CD4-positive, alpha-beta T cell (primary cell): ENCODE data around the gene KRTAP5-7. TPM values are rescaled to one million over a fixed set of nuclear protein-coding genes. Genes with fewer than 3 reads are reported as not detected.

Experiments used
- ATAC-seq: fragments of 200-7000 bp; cut with Tn5 transposase; one replicate; pipeline ENCODE4 v1.10.0; 2022; ENCODE audit warnings: mild to moderate bottlenecking; ENCODE audit not compliant: poor library complexity
- CTCF ChIA-PET: fragments of 350-600 bp; sonication (Branson Sonifier 250); formaldehyde crosslinking; loops from one replicate; lab custom pipeline; 2021; ENCODE audit warnings: antibody characterized with exemption, inconsistent platforms; lab: Charles Lee
- POLR2A ChIA-PET: fragments of 350-600 bp; sonication (Branson Sonifier 250); formaldehyde crosslinking; loops from one replicate; lab custom pipeline; 2021; ENCODE audit warnings: antibody characterized with exemption, inconsistent platforms; lab: Charles Lee
- DNase-seq, 14 experiments: peaks; one replicate each; pipeline ENCODE4 v3.0.0-alpha.2; 2013 to 2020; ENCODE audit warnings: mixed read lengths in 2 of 14
- H3K27ac ChIP-seq, 2 donors: one replicate each; pipeline versions ENCODE4 v1.5.1 to v1.7.0; 2013; ENCODE audit warnings: low read length in 2 of 2, low read depth in 1 of 2, mild to moderate bottlenecking in 1 of 2
- H3K27me3 ChIP-seq, 2 experiments: 1 replicate in 1 of 2; 2 replicates in 1 of 2; pipeline versions ENCODE4 v1.6.1 to v1.7.0; 2013; ENCODE audit warnings: low read length in 2 of 2, control low read depth in 1 of 2, mild to moderate bottlenecking in 1 of 2, moderate library complexity in 1 of 2; ENCODE audit not compliant: insufficient read depth in 2 of 2, control insufficient read depth in 1 of 2
- H3K36me3 ChIP-seq: one replicate; pipeline ENCODE4 v1.6.1; 2013; ENCODE audit warnings: low read length, control low read depth; ENCODE audit not compliant: insufficient read depth
- H3K4me1 ChIP-seq: one replicate; pipeline ENCODE4 v1.6.1; 2013; ENCODE audit warnings: low read length, control low read depth; ENCODE audit not compliant: insufficient read depth
- H3K4me3 ChIP-seq: one replicate; pipeline ENCODE4 v1.5.1; 2013; ENCODE audit warnings: mild to moderate bottlenecking, low read length, moderate library complexity
- H3K9me3 ChIP-seq, 2 experiments: 1 replicate in 1 of 2; 2 replicates in 1 of 2; pipeline versions ENCODE4 v1.6.1 to v1.7.0; 2013; ENCODE audit warnings: low read length in 2 of 2, mild to moderate bottlenecking in 2 of 2, control low read depth in 1 of 2, moderate library complexity in 1 of 2; ENCODE audit not compliant: control insufficient read depth in 1 of 2, insufficient read depth in 1 of 2
- H3K27ac Mint-ChIP-seq: one replicate; pipeline ENCODE4 v1.8.0; 2020; ENCODE audit warnings: mixed read lengths
- H3K27me3 Mint-ChIP-seq: one replicate; pipeline ENCODE4 v1.8.0; 2021; ENCODE audit warnings: mixed read lengths
- H3K36me3 Mint-ChIP-seq: one replicate; pipeline ENCODE4 v1.8.0; 2021; ENCODE audit warnings: low read depth, mixed read lengths
- H3K4me1 Mint-ChIP-seq: one replicate; pipeline ENCODE4 v1.8.0; 2021; ENCODE audit warnings: low read depth, mixed read lengths
- H3K4me3 Mint-ChIP-seq: one replicate; pipeline ENCODE4 v1.8.0; 2020; ENCODE audit warnings: mild to moderate bottlenecking, mixed read lengths
- H3K9me3 Mint-ChIP-seq: one replicate; pipeline ENCODE4 v1.8.0; 2020; ENCODE audit warnings: mixed read lengths
- CTCF ChIP-seq: fragments of 200-600 bp; IDR thresholded peaks from one replicate; pipeline ENCODE4 v1.8.0; 2022; ENCODE audit warnings: antibody characterized with exemption, mild to moderate bottlenecking
- intact Hi-C, 2 experiments: fragments of 100-400 bp; cut with DNase I in 1 of 2; cut with micrococcal nuclease in 1 of 2; formaldehyde crosslinking; loops; one replicate each; pipeline versions ENCODE4 v1.15.1 to v1.9.0; 2023 to 2025; cut with DNase I, micrococcal nuclease
- total RNA-seq, 174 experiments: library from RNA in 2 of 174; stranded (reverse) in 2 of 174; gene quantifications; one replicate each; pipeline ENCODE4 v1.2.3 and lab custom pipeline; 2021 to 2026

Gene KRTAP5-7
- total RNA-seq, 2 experiments from 2014 or later: not detected

GRCh38 chr11:71499546-71499945 lies 27.5 kb upstream of the KRTAP5-7 start:
- Mint-ChIP-seq H3K27ac (no peak overlapping the region), H3K36me3 (peaks cover 97% of the 10 kb centered on the region), H3K4me3 (no peak overlapping the region), H3K4me1 (no peaks in the 10 kb centered on the region), H3K27me3 (no peaks in the 10 kb centered on the region), H3K9me3 (peaks cover under 1% of the 10 kb centered on the region)
- H3K36me3 ChIP-seq: peaks cover 90% of the 10 kb centered on the region
- intact Hi-C loops: no loop called here
- ChIA-PET POLR2A (no interaction called here), CTCF (no interaction called here)
- no peak overlapping the region for H3K27ac ChIP-seq
- H3K27me3 ChIP-seq: no peaks in the 10 kb centered on the region
- peaks cover 0 to 15% of the 10 kb centered on the region in 2 experiments for H3K9me3 ChIP-seq
- H3K4me3 ChIP-seq: no peak overlapping the region
- no peak for TF ChIP-seq CTCF
- no peaks in the 10 kb centered on the region for H3K4me1 ChIP-seq
- ATAC-seq: no peak
- peak in 1 of 14 experiments; percentile 16 for DNase-seq

- Histone ChIP-seq H3K27me3 (no peaks in the 10 kb centered on the region), H3K36me3 (peaks cover 79% of the 10 kb centered on the region), H3K9me3 (peaks cover 0 to 16% of the 10 kb centered on the region in 2 experiments), H3K27ac (no peak overlapping the region), H3K4me3 (no peak overlapping the region), H3K4me1 (no peaks in the 10 kb centered on the region)
- DNase-seq (no peak), ATAC-seq (no peak)
- ChIA-PET POLR2A (no interaction called here), CTCF (no interaction called here)
- no peak overlapping the region for H3K27ac Mint-ChIP-seq
- no peaks in the 10 kb centered on the region for H3K4me1 Mint-ChIP-seq
- H3K27me3 Mint-ChIP-seq: no peaks in the 10 kb centered on the region
- H3K9me3 Mint-ChIP-seq: peaks cover 2% of the 10 kb centered on the region
- no peak for TF ChIP-seq CTCF
- peaks cover 96% of the 10 kb centered on the region for H3K36me3 Mint-ChIP-seq
- intact Hi-C loops: no loop called here
- no peak overlapping the region for H3K4me3 Mint-ChIP-seq
Observed at GRCh38 chr11:71500601-71501021, 26.5 kb upstream of the KRTAP5-7 start.

GRCh38 chr11:71501071-71501985 lies 25.7 kb upstream of the KRTAP5-7 start:
- POLR2A ChIA-PET: no interaction called here
- Mint-ChIP-seq H3K9me3 (peaks cover 2% of the 10 kb centered on the region), H3K4me3 (no peak overlapping the region), H3K4me1 (no peaks in the 10 kb centered on the region), H3K27ac (no peak overlapping the region), H3K27me3 (no peaks in the 10 kb centered on the region), H3K36me3 (peaks cover 96% of the 10 kb centered on the region)
- CTCF ChIA-PET: no interaction called here
- intact Hi-C loops: no loop called here
- no peak overlapping the region for H3K27ac ChIP-seq
- H3K4me3 ChIP-seq: no peak overlapping the region
- DNase-seq: peak in 1 of 14 experiments; percentile 12
- H3K4me1 ChIP-seq: no peaks in the 10 kb centered on the region
- H3K36me3 ChIP-seq: peaks cover 72% of the 10 kb centered on the region
- no peak for ATAC-seq
- H3K9me3 ChIP-seq: peaks cover 3 to 22% of the 10 kb centered on the region in 2 experiments
- no peaks in the 10 kb centered on the region for H3K27me3 ChIP-seq
- TF ChIP-seq CTCF: no peak
